ENCODE measurements around the gene PRAMEF1.

- TF ChIP-seq CTCF (optimal IDR thresholded peaks at IDR 0.05 in 1 of 3, IDR thresholded peaks at IDR 0.05 in 1 of 3, conservative IDR thresholded peaks at IDR 0.05 in 1 of 3; ENCODE audit: extremely low read depth in 1 of 3, insufficient read depth in 2 of 3, low read length in 3 of 3), result no peak
- no peak for TF ChIP-seq EZH2 (IDR thresholded peaks at IDR 0.05; ENCODE audit: low read length)
Measured at GRCh38 chr1:12764016-12764415, 27.2 kb upstream of the PRAMEF1 start.

Data from keratinocyte (primary cell).